GM20000 (cell line): Measurements from ENCODE around the gene TNFRSF6B.
"Not testable (repeated sequence)": the region's sequence is repeated elsewhere in the genome, so short reads cannot be mapped to it uniquely, and the experiment has no call there.

Experiments used
- DNase-seq: peaks from one replicate; pipeline ENCODE4 v3.0.0; 2012; ENCODE audit warnings: low spot score
- TF ChIP-seq, protein P1 (sequence below): IDR thresholded peaks from 2 replicates; pipeline ENCODE4 v1.5.1; 2012; ENCODE audit warnings: mild to moderate bottlenecking, control low read depth; ENCODE audit errors: extremely low read depth, missing control alignments

The TNFRSF6B gene

DNA sequence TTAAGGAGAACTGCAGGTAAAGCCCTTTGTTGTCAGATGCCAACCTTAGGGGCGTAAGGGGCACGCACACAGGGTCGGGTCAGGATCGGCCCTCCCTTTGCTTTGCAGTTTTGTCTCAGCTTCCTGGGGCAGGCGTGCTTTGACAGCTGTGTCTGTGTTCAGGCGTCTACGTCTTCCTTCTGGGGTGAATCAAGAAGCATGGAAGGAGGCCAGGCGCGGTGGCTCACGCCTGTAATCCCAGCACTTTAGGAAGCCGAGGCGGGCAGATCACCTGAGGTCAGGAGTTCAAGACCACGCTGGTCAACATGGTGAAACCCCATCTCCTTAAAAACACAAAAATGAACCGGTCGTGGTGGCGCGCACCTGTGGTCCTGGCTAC, 12.7 kb downstream of the TNFRSF6B start:
- no peak for DNase-seq
- TF ChIP-seq, protein P1, sequence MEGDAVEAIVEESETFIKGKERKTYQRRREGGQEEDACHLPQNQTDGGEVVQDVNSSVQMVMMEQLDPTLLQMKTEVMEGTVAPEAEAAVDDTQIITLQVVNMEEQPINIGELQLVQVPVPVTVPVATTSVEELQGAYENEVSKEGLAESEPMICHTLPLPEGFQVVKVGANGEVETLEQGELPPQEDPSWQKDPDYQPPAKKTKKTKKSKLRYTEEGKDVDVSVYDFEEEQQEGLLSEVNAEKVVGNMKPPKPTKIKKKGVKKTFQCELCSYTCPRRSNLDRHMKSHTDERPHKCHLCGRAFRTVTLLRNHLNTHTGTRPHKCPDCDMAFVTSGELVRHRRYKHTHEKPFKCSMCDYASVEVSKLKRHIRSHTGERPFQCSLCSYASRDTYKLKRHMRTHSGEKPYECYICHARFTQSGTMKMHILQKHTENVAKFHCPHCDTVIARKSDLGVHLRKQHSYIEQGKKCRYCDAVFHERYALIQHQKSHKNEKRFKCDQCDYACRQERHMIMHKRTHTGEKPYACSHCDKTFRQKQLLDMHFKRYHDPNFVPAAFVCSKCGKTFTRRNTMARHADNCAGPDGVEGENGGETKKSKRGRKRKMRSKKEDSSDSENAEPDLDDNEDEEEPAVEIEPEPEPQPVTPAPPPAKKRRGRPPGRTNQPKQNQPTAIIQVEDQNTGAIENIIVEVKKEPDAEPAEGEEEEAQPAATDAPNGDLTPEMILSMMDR = no peak

DNA sequence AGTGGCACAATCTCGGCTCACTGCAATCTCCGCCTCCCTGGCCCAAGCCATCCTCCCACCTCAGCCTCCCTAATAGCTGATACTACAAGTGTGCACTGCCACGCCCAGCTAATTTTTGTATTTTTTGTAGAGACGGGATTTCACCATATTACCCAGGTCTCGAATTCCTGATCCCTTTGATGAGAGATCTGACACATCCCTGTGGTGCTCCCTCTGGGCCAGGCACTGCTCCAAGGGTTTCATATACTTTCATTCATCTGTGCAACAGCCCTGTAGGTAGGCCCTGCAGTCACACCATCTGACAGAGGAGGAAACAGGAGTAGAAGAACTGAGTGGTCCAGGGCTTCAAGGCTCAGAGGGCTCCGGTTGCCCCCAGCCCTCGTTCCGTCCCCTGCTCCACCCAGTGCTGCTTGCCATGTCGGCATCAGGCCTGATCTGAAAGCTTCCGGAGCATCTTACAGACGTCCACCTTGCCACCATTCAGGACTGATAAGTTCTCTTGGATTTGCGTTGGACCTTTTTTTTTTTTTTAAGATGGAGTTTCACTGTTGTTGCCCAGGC, 14.7 kb downstream of the TNFRSF6B start:
- no peak for DNase-seq
- TF ChIP-seq, protein P1 = no peak

DNA sequence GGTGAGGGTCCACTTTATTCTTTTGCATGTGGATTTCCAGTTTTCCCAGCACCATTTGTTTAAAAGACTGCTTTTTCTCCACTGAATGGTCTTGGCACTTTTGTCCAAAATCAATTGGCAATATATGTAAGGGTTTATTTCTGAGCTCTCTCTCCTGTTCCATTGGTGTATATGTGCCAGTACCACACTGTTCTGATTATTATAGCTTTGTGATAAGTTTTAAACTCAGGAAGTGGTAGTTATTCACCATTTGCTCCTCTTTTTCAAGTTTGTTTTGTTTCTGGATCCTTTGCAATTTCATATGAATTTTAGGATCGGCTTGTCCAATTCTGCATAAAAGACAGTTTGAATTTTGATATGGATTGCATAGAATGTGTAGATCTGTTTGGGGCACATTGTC, 15.7 kb downstream of the TNFRSF6B start:
- no peak for DNase-seq
- TF ChIP-seq, protein P1 = no peak

GRCh38 chr20:63714858-63715257, 18.4 kb downstream of the TNFRSF6B start:
- DNase-seq = no peak
- TF ChIP-seq, protein P1 = no peak

DNA sequence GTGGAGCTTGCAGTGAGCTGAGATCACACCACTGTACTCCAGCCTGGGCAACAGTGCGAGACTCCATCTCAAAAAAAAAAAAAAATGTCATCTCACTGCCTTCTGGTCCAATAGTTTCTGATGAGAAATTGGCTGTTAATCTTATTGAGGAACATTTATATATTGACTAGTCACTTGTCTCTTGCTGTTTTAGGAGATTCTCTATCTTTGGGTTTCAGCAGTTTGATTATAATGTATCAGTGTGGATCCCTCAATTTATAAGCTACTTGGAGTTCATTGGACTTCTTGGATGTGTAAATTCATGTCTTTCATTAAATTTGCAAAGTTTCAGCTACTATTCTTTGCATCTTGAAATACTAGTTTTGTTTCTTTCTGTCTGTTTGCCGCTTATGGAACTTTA, 22.5 kb downstream of the TNFRSF6B start:
- TF ChIP-seq, protein P1 = no peak
- no peak for DNase-seq

- DNase-seq = not testable (repeated sequence)
Observed at GRCh38 chr20:63722967-63723622, 26.6 kb downstream of the TNFRSF6B start.

GRCh38 chr20:63730189-63730733, 33.8 kb downstream of the TNFRSF6B start:
- DNase-seq = not testable (repeated sequence)

- TF ChIP-seq, protein P1 = no peak
- DNase-seq = no peak
Observed at GRCh38 chr20:63731410-63731809, 35.0 kb downstream of the TNFRSF6B start.
